ENCODE measurements around the gene NDUFAF4. TPM values are rescaled to one million over a fixed set of nuclear protein-coding genes. Genes with fewer than 3 reads are reported as not detected.

The NDUFAF4 gene
- total RNA-seq, 6 donors from 2014 or later, result 12.3 to 24.5 (median 17.4) TPM

DNA sequence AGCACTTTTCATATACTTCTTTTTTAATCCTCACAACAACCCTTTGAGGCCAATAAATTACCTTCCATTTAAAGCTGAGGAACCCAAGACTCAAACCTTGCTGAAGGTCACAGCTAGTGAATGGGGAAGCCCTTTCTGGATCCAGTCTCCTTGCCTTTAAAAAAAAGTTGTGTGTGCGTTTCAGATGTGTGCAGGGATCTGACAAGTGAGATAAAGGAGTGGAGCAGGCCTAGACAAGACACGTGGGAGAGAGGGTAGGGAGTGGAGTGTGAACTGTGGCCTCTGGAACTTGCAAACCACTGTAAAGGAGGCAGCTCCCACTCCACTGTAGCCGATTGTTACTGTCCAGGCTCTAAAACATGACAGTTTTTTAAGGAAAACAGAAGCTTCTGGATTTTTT lies 28.7 kb upstream of the NDUFAF4 start:
- H3K27me3 ChIP-seq, result no peaks in the 10 kb centered on the region
- no peaks in the 10 kb centered on the region for H3K9me3 ChIP-seq
- no peak for TF ChIP-seq POLR2AphosphoS5 (IDR thresholded peaks at IDR 0.05)
- TF ChIP-seq EP300 (IDR thresholded peaks at IDR 0.05), result no peak
- no peak for TF ChIP-seq POLR2A (IDR thresholded peaks at IDR 0.05)
- TF ChIP-seq, protein P1, sequence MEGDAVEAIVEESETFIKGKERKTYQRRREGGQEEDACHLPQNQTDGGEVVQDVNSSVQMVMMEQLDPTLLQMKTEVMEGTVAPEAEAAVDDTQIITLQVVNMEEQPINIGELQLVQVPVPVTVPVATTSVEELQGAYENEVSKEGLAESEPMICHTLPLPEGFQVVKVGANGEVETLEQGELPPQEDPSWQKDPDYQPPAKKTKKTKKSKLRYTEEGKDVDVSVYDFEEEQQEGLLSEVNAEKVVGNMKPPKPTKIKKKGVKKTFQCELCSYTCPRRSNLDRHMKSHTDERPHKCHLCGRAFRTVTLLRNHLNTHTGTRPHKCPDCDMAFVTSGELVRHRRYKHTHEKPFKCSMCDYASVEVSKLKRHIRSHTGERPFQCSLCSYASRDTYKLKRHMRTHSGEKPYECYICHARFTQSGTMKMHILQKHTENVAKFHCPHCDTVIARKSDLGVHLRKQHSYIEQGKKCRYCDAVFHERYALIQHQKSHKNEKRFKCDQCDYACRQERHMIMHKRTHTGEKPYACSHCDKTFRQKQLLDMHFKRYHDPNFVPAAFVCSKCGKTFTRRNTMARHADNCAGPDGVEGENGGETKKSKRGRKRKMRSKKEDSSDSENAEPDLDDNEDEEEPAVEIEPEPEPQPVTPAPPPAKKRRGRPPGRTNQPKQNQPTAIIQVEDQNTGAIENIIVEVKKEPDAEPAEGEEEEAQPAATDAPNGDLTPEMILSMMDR (IDR thresholded peaks at IDR 0.05), result no peak
- ATAC-seq (ENCODE audit: low FRiP score in 2 of 2) (no peak), DNase-seq (no peak)
- WGBS, 2 donors, result 71 to 76% methylated on average over 3 of the region's 3 CpGs
- H3K36me3 ChIP-seq, result no peaks in the 10 kb centered on the region
- peaks cover 4 to 13% (median 6%) of the 10 kb centered on the region in 4 donors for H3K4me1 ChIP-seq
- no peak overlapping the region for H3K4me3 ChIP-seq
- no peak overlapping the region for H3K27ac ChIP-seq

DNA sequence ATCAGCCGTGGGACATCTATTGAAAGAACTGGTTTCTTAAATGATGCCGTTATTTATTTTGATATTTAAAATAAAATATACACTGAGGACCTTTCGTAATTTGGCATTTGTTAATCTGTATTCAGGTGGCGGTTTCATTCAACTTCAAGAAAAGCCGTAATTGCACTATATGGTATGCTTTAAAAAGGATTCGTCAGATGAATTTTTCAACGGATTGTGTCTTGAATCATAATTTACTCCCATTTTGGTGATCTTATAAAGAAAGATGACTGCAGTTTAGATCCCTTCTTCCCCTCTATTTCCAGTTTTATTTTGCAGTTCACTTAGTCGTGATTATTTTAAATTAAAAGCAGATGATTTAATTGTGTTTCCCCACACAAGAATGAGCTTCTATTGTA lies 27.6 kb upstream of the NDUFAF4 start:
- WGBS, 2 donors, result 41% methylated on average over 8 of the region's 8 CpGs
- Histone ChIP-seq H3K4me3 (peak overlapping the region in 3 of 4 donors; percentile 52 to 70 (median 68)), H3K9me3 (no peaks in the 10 kb centered on the region), H3K27me3 (no peaks in the 10 kb centered on the region), H3K4me1 (peaks cover 4 to 13% (median 6%) of the 10 kb centered on the region in 4 donors), H3K27ac (peak overlapping the region in 2 of 4 donors; percentile 84 to 87), H3K36me3 (no peaks in the 10 kb centered on the region)
- TF ChIP-seq, protein P1 (IDR thresholded peaks at IDR 0.05), result no peak
- TF ChIP-seq POLR2A (IDR thresholded peaks at IDR 0.05) (no peak), EP300 (IDR thresholded peaks at IDR 0.05) (no peak), POLR2AphosphoS5 (IDR thresholded peaks at IDR 0.05) (no peak)
- ATAC-seq (ENCODE audit: low FRiP score in 2 of 2) (no peak), DNase-seq (no peak)

DNA sequence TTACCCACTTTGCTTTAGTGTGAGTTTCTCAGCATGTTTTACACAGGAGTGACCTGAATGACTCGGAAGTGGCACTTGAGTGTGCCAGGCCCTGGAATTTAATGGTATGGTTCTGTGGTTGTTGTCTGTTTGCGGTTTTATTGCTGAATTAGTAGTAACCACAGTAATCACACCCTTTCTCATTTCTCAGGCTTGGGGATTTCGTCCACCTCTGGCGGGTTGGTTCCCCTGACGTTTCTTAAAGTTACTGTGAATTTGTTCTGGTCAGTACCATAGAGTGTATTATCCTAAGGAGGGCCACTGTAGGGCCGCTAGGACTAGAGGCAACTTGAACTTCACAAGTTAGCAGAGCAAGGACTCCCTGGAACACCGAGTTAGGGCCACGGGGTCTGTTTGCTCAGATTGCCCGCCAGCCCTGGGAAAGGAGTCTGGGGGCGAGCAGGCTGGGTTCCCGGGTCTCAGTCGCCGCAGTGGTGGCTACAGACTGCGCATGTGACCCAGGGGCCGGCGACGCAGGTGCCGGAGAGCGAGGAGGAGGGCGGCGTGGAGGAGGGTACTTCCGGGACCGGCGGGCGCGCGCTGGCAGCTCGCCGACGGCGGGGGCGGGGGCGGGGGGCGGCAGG lies 26.3 kb upstream of the NDUFAF4 start:
- Histone ChIP-seq H3K9me3 (no peaks in the 10 kb centered on the region), H3K27me3 (no peaks in the 10 kb centered on the region), H3K4me1 (peaks cover 4 to 13% (median 6%) of the 10 kb centered on the region in 4 donors), H3K27ac (peak overlapping the region; percentile 73 to 87 (median 84)), H3K4me3 (peak overlapping the region; percentile 40 to 70 (median 60)), H3K36me3 (no peaks in the 10 kb centered on the region)
- DNase-seq (no peak), ATAC-seq (ENCODE audit: low FRiP score in 2 of 2) (peak; percentile 44 to 50)
- TF ChIP-seq POLR2A (IDR thresholded peaks at IDR 0.05), result peak in 3 of 4 donors; percentile 17 to 66 (median 49)
- TF ChIP-seq POLR2AphosphoS5 (IDR thresholded peaks at IDR 0.05), result peak in 1 of 2 donors; percentile 4
- TF ChIP-seq, protein P1 (IDR thresholded peaks at IDR 0.05), result peak in 1 of 6 experiments; percentile 4
- TF ChIP-seq EP300 (IDR thresholded peaks at IDR 0.05), result no peak
- WGBS, 2 donors, result 7% methylated on average over 9 to 17 of the region's 34 CpGs

DNA sequence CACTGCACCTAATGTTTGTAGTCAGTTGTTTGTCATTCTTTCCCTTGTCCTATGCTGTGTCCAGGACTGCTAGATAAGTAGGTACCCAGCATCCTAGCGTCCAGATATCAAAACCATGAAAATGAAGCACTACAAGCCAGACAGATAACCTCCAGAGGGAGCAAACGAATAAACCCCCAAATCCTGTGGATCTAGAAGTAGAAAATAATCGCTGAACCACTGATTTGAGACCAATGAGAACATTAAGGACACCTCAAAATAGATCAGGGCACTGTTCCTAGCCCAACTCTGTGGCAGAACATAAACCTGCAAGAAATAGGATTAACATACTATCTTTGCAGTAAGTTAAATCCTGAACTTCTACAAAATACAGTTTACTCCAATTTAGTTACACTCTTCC lies 25.7 kb upstream of the NDUFAF4 start:
- peaks cover 4 to 13% (median 6%) of the 10 kb centered on the region in 4 donors for H3K4me1 ChIP-seq
- H3K27ac ChIP-seq, result peak overlapping the region; percentile 73 to 87 (median 84)
- no peak overlapping the region for H3K4me3 ChIP-seq
- WGBS, 2 donors, result 63 to 71% methylated on average over 3 of the region's 3 CpGs
- H3K9me3 ChIP-seq, result no peaks in the 10 kb centered on the region
- H3K27me3 ChIP-seq, result no peaks in the 10 kb centered on the region
- H3K36me3 ChIP-seq, result no peaks in the 10 kb centered on the region
- DNase-seq, result no peak
- ATAC-seq (ENCODE audit: low FRiP score in 2 of 2), result no peak
- no peak for TF ChIP-seq POLR2AphosphoS5 (IDR thresholded peaks at IDR 0.05)
- TF ChIP-seq, protein P1 (IDR thresholded peaks at IDR 0.05), result no peak
- no peak for TF ChIP-seq EP300 (IDR thresholded peaks at IDR 0.05)
- TF ChIP-seq POLR2A (IDR thresholded peaks at IDR 0.05), result no peak

DNA sequence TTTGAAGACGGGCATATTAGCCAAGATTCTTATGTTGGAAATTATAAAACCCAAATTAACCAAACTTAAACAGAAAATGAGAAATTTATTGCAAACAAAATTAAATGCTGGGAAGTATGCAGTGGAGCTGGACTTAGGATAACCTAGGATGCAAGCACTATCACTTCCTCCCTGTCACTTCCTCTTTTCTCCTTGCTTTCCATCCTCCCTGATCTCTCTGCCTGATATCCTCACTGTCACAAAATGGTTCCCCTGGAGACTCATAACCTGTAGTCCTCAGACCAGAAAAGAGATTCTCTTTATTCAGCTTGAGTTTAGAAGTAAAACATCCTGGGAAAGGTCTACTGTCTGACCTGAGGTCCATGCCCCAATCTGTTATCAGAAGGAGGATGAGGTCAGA lies 19.4 kb upstream of the NDUFAF4 start:
- no peaks in the 10 kb centered on the region for H3K27me3 ChIP-seq
- ATAC-seq (ENCODE audit: low FRiP score in 2 of 2), result peak in 1 of 2 donors; percentile 50
- H3K27ac ChIP-seq, result no peak overlapping the region
- no peaks in the 10 kb centered on the region for H3K9me3 ChIP-seq
- no peak for TF ChIP-seq POLR2AphosphoS5 (IDR thresholded peaks at IDR 0.05)
- TF ChIP-seq, protein P1 (IDR thresholded peaks at IDR 0.05), result no peak
- no peak for DNase-seq
- no peaks in the 10 kb centered on the region for H3K36me3 ChIP-seq
- H3K4me1 ChIP-seq, result no peaks in the 10 kb centered on the region
- H3K4me3 ChIP-seq, result no peak overlapping the region
- WGBS, 2 donors, result 86 to 90% methylated on average over 1 of the region's 1 CpG
